WTC11 (cell line): Measurements from ENCODE around the gene PLA2G4E. TPM values are rescaled to one million over a fixed set of nuclear protein-coding genes. Genes with fewer than 3 reads are reported as not detected.

ENCODE experiments used
- ATAC-seq: fragments of 200-7000 bp; cut with Tn5 transposase; 2 replicates; pipeline ENCODE4 v1.10.0; 2021; ENCODE audit warnings: mild to moderate bottlenecking, moderate library complexity
- CTCF ChIA-PET: fragments of 300-600 bp; sonication (Branson Sonifier 250); formaldehyde crosslinking; loops from one replicate; lab custom pipeline; 2021; ENCODE audit warnings: antibody characterized with exemption; lab: Charles Lee
- POLR2A ChIA-PET: fragments of 350-600 bp; sonication (Branson Sonifier 250); formaldehyde crosslinking; loops from one replicate; lab custom pipeline; 2021; ENCODE audit warnings: antibody characterized with exemption; lab: Charles Lee
- DNase-seq: peaks from one replicate; pipeline ENCODE4 v3.0.0; 2021; ENCODE audit warnings: low spot score
- H3K27ac Mint-ChIP-seq: 2 replicates; pipeline ENCODE4 v1.8.0; 2021; ENCODE audit warnings: mixed read lengths
- H3K27me3 Mint-ChIP-seq: 2 replicates; pipeline ENCODE4 v1.8.0; 2021; ENCODE audit warnings: low read depth, mild to moderate bottlenecking, moderate library complexity, mixed read lengths
- H3K36me3 Mint-ChIP-seq: 2 replicates; pipeline ENCODE4 v1.8.0; 2021; ENCODE audit warnings: mixed read lengths
- H3K4me1 Mint-ChIP-seq: 2 replicates; pipeline ENCODE4 v1.8.0; 2022; ENCODE audit warnings: mixed read lengths
- H3K4me3 Mint-ChIP-seq: 2 replicates; pipeline ENCODE4 v1.8.0; 2021; ENCODE audit warnings: mild to moderate bottlenecking, moderate library complexity, mixed read lengths
- H3K9me3 Mint-ChIP-seq: 2 replicates; pipeline ENCODE4 v1.8.0; 2021; ENCODE audit warnings: mixed read lengths
- EMX1 ChIP-seq: fragments of 250-450 bp; sonication (Bioruptor Pico); IDR thresholded peaks from 2 replicates; pipeline ENCODE4 v1.8.0; 2021; ENCODE audit warnings: mild to moderate bottlenecking
- HMGA2 ChIP-seq: fragments of 250-450 bp; sonication (Bioruptor Pico); IDR thresholded peaks from 2 replicates; pipeline ENCODE4 v1.4.0; 2021; ENCODE audit warnings: mild to moderate bottlenecking, moderate library complexity
- JAZF1 ChIP-seq: fragments of 250-450 bp; sonication (Bioruptor Pico); IDR thresholded peaks from 2 replicates; pipeline ENCODE4 v1.9.0; 2021; ENCODE audit warnings: moderate library complexity, mild to moderate bottlenecking, inconsistent platforms
- NFYB ChIP-seq: sonication (generic); formaldehyde crosslinking; conservative IDR thresholded peaks from 2 replicates; pipeline ENCODE4 v1.8.0; 2022; ENCODE audit warnings: low read depth, missing genetic modification reagents
- NR3C1 ChIP-seq: sonication (generic); formaldehyde crosslinking; conservative IDR thresholded peaks from 2 replicates; pipeline ENCODE4 v1.8.1; 2023; ENCODE audit warnings: low read depth, mild to moderate bottlenecking, missing genetic modification reagents
- SMAD4 ChIP-seq: sonication (generic); formaldehyde crosslinking; IDR thresholded peaks from 2 replicates; pipeline ENCODE4 v1.8.0; 2022; ENCODE audit warnings: mild to moderate bottlenecking, missing genetic modification reagents
- SOX15 ChIP-seq: fragments of 250-450 bp; sonication (Bioruptor Pico); IDR thresholded peaks from 2 replicates; pipeline ENCODE4 v1.9.0; 2021; ENCODE audit warnings: mild to moderate bottlenecking
- TEAD4 ChIP-seq: sonication (generic); formaldehyde crosslinking; IDR thresholded peaks from 2 replicates; pipeline ENCODE4 v1.8.0; 2022; ENCODE audit warnings: mild to moderate bottlenecking, missing genetic modification reagents
- ZBTB21 ChIP-seq: sonication (generic); formaldehyde crosslinking; IDR thresholded peaks from 2 replicates; pipeline ENCODE4 v1.8.1; 2023; ENCODE audit warnings: mild to moderate bottlenecking, missing genetic modification reagents, borderline replicate concordance
- ZNF138 ChIP-seq: sonication (generic); formaldehyde crosslinking; conservative IDR thresholded peaks from 2 replicates; pipeline ENCODE4 v1.8.1; 2022; ENCODE audit warnings: mild to moderate bottlenecking, moderate library complexity, missing genetic modification reagents
- ZNF263 ChIP-seq: sonication (generic); formaldehyde crosslinking; IDR thresholded peaks from 2 replicates; pipeline ENCODE4 v1.8.1; 2022; ENCODE audit warnings: low read depth, mild to moderate bottlenecking, moderate library complexity, missing genetic modification reagents
- ZNF317 ChIP-seq: sonication (generic); formaldehyde crosslinking; IDR thresholded peaks from 2 replicates; pipeline ENCODE4 v1.8.1; 2023; ENCODE audit warnings: low read depth, mild to moderate bottlenecking, moderate library complexity, missing genetic modification reagents, borderline replicate concordance
- total RNA-seq: library from RNA; stranded (reverse); gene quantifications from 3 replicates; pipeline ENCODE4 v1.2.3, GENCODE V29; 2021
- TF ChIP-seq, protein P1 (sequence below): fragments of 200-600 bp; IDR thresholded peaks from 2 replicates; pipeline ENCODE4 v1.8.0; 2022; ENCODE audit warnings: antibody characterized with exemption
- TF ChIP-seq, protein P2 (sequence below): sonication (generic); formaldehyde crosslinking; IDR thresholded peaks from 2 replicates; pipeline ENCODE4 v1.8.1; 2022; ENCODE audit warnings: low read depth, mild to moderate bottlenecking, moderate library complexity, missing genetic modification reagents, borderline replicate concordance
- TF ChIP-seq, protein P3 (sequence below): fragments of 250-450 bp; sonication (Bioruptor Pico); IDR thresholded peaks from 2 replicates; pipeline ENCODE4 v1.8.0; 2021; ENCODE audit warnings: mild to moderate bottlenecking
- TF ChIP-seq, protein P4 (sequence below): sonication (generic); formaldehyde crosslinking; IDR thresholded peaks from 2 replicates; pipeline ENCODE4 v1.8.0; 2023; ENCODE audit warnings: mild to moderate bottlenecking, missing genetic modification reagents
- TF ChIP-seq, protein P5 (sequence below): sonication (generic); formaldehyde crosslinking; IDR thresholded peaks from 2 replicates; pipeline ENCODE4 v1.8.0; 2022; ENCODE audit warnings: missing genetic modification reagents
- TF ChIP-seq, protein P6 (sequence below): fragments of 250-450 bp; sonication (Bioruptor Pico); IDR thresholded peaks from 2 replicates; pipeline ENCODE4 v1.9.0; 2021; ENCODE audit warnings: mild to moderate bottlenecking

PLA2G4E gene
- total RNA-seq, 1 experiment from 2014 or later = not detected

DNA sequence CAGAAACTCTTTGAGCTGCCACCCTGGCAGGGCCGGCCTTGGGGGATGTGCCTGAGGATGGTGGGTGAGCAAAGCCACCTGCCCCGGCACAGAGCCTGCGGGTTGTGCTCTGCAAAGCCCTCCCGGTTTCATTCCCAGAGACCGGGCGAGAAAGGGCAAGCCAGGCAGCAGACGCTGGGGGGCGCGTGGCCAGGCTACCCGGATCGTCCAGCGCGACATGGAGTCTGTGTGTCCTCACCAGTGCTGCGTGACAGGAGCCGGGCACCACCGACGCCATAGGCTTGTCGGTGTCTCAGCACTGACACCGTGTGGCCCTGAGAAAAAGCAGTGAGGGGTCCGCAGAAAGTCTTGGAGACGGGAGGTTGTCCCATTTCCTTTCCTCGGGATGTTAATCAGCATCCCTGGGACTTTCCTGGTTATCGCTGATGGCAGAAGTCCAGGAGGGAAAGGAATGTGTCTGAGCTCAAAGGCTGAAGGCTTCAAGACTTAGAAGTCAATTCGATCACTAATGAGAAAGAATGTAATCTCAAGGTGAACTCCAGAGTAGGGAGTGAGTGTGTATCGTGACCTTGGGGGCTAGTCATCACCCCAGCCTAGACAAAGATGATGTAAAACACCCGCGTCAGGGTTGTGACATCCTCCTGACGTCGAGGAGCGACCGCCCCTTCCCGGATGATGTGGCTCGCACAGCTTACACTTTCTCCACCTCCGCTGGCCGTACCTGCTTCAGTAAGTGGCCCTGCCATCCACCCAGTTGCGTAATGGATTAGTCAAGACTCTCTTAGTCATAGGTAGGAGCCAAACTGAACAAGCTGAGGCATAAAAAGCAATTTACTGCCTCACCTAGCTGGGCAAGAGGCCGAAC lies 36.3 kb upstream of the PLA2G4E start (continued):
- TF ChIP-seq, protein P1, sequence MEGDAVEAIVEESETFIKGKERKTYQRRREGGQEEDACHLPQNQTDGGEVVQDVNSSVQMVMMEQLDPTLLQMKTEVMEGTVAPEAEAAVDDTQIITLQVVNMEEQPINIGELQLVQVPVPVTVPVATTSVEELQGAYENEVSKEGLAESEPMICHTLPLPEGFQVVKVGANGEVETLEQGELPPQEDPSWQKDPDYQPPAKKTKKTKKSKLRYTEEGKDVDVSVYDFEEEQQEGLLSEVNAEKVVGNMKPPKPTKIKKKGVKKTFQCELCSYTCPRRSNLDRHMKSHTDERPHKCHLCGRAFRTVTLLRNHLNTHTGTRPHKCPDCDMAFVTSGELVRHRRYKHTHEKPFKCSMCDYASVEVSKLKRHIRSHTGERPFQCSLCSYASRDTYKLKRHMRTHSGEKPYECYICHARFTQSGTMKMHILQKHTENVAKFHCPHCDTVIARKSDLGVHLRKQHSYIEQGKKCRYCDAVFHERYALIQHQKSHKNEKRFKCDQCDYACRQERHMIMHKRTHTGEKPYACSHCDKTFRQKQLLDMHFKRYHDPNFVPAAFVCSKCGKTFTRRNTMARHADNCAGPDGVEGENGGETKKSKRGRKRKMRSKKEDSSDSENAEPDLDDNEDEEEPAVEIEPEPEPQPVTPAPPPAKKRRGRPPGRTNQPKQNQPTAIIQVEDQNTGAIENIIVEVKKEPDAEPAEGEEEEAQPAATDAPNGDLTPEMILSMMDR = 0 out of 2 replicates have a peak, but pooled peaks have one; percentile 30
- no peak for TF ChIP-seq SOX15

DNA sequence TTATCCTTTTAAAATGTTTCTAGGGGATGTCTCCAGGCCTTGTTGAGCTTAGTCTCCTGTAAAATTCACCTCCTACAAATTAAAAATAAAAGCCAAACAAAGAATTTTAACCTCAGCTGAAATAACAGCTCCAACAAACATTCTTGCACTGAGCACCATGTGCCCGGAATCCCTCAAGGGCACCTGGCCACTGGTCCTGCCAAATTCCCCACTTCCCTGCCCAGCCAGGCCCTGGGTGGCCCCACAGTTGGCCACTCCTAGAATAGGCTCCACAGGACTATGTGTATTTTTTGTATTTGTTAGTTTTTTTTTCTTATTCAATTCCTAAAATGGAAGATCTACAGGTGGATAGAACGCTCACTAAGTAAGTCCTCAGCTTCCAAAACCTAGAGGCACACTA lies 33.1 kb upstream of the PLA2G4E start:
- Mint-ChIP-seq H3K27me3 (no peaks in the 10 kb centered on the region), H3K27ac (no peak overlapping the region), H3K9me3 (no peaks in the 10 kb centered on the region), H3K36me3 (no peaks in the 10 kb centered on the region), H3K4me3 (no peak overlapping the region), H3K4me1 (peaks cover 16% of the 10 kb centered on the region)
- no peak for DNase-seq
- ATAC-seq = no peak
- ChIA-PET CTCF (interaction anchor here (0.9 to 2.1 kb wide), 3 partner anchors 27 to 84 kb away, joined by 3 to 19 read pairs (median 7); no protein-coding TSS in a partner anchor), POLR2A (no interaction called here)
- TF ChIP-seq SMAD4 (CRISPR knock-in tag) (no peak), EMX1 (CRISPR knock-in tag) (no peak), HMGA2 (CRISPR knock-in tag) (no peak), NR3C1 (CRISPR knock-in tag) (no peak), JAZF1 (CRISPR knock-in tag) (no peak), ZBTB21 (CRISPR knock-in tag) (no peak), ZNF138 (CRISPR knock-in tag) (no peak), ZNF263 (CRISPR knock-in tag) (no peak)
- TF ChIP-seq, protein P2, sequence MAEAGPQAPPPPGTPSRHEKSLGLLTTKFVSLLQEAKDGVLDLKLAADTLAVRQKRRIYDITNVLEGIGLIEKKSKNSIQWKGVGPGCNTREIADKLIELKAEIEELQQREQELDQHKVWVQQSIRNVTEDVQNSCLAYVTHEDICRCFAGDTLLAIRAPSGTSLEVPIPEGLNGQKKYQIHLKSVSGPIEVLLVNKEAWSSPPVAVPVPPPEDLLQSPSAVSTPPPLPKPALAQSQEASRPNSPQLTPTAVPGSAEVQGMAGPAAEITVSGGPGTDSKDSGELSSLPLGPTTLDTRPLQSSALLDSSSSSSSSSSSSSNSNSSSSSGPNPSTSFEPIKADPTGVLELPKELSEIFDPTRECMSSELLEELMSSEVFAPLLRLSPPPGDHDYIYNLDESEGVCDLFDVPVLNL = no peak
- TF ChIP-seq, protein P3, sequence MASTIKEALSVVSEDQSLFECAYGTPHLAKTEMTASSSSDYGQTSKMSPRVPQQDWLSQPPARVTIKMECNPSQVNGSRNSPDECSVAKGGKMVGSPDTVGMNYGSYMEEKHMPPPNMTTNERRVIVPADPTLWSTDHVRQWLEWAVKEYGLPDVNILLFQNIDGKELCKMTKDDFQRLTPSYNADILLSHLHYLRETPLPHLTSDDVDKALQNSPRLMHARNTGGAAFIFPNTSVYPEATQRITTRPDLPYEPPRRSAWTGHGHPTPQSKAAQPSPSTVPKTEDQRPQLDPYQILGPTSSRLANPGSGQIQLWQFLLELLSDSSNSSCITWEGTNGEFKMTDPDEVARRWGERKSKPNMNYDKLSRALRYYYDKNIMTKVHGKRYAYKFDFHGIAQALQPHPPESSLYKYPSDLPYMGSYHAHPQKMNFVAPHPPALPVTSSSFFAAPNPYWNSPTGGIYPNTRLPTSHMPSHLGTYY = no peak

DNA sequence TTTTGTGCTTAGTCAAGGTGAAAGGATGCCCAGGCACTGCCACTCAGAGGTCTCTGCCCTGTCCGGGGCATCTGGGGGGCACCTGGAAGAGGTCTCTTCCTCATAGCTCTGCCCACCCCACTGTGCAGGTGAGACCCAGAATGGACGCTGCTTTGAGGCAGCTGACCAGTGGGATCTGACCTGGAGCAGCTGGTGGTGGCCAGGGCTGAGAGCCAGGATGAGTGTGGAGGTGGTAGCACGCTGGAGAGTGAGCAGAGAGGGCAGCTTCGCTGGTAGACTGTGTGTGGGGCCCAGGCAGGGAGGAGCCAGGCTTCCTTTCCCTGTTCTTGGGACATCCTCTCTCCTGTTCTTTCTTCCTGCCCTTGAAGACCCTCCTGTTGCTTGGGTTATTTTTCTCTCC lies 32.2 kb upstream of the PLA2G4E start:
- CTCF ChIA-PET = interaction anchor here (0.9 to 3.4 kb wide), 3 partner anchors 28 to 84 kb away, joined by 3 to 19 read pairs (median 13); no protein-coding TSS in a partner anchor
- peaks cover 22% of the 10 kb centered on the region for H3K4me1 Mint-ChIP-seq
- no peak overlapping the region for H3K27ac Mint-ChIP-seq
- no peak overlapping the region for H3K4me3 Mint-ChIP-seq
- TF ChIP-seq NFYB (no peak), ZNF317 (CRISPR knock-in tag) (no peak), TEAD4 (CRISPR knock-in tag) (no peak)
- TF ChIP-seq, protein P4, sequence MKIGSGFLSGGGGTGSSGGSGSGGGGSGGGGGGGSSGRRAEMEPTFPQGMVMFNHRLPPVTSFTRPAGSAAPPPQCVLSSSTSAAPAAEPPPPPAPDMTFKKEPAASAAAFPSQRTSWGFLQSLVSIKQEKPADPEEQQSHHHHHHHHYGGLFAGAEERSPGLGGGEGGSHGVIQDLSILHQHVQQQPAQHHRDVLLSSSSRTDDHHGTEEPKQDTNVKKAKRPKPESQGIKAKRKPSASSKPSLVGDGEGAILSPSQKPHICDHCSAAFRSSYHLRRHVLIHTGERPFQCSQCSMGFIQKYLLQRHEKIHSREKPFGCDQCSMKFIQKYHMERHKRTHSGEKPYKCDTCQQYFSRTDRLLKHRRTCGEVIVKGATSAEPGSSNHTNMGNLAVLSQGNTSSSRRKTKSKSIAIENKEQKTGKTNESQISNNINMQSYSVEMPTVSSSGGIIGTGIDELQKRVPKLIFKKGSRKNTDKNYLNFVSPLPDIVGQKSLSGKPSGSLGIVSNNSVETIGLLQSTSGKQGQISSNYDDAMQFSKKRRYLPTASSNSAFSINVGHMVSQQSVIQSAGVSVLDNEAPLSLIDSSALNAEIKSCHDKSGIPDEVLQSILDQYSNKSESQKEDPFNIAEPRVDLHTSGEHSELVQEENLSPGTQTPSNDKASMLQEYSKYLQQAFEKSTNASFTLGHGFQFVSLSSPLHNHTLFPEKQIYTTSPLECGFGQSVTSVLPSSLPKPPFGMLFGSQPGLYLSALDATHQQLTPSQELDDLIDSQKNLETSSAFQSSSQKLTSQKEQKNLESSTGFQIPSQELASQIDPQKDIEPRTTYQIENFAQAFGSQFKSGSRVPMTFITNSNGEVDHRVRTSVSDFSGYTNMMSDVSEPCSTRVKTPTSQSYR (CRISPR knock-in tag) = no peak
- TF ChIP-seq, protein P5, sequence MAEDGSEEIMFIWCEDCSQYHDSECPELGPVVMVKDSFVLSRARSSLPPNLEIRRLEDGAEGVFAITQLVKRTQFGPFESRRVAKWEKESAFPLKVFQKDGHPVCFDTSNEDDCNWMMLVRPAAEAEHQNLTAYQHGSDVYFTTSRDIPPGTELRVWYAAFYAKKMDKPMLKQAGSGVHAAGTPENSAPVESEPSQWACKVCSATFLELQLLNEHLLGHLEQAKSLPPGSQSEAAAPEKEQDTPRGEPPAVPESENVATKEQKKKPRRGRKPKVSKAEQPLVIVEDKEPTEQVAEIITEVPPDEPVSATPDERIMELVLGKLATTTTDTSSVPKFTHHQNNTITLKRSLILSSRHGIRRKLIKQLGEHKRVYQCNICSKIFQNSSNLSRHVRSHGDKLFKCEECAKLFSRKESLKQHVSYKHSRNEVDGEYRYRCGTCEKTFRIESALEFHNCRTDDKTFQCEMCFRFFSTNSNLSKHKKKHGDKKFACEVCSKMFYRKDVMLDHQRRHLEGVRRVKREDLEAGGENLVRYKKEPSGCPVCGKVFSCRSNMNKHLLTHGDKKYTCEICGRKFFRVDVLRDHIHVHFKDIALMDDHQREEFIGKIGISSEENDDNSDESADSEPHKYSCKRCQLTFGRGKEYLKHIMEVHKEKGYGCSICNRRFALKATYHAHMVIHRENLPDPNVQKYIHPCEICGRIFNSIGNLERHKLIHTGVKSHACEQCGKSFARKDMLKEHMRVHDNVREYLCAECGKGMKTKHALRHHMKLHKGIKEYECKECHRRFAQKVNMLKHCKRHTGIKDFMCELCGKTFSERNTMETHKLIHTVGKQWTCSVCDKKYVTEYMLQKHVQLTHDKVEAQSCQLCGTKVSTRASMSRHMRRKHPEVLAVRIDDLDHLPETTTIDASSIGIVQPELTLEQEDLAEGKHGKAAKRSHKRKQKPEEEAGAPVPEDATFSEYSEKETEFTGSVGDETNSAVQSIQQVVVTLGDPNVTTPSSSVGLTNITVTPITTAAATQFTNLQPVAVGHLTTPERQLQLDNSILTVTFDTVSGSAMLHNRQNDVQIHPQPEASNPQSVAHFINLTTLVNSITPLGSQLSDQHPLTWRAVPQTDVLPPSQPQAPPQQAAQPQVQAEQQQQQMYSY = peak; percentile 46; the same call in 1 of the 2 replicates
- TF ChIP-seq, protein P6, sequence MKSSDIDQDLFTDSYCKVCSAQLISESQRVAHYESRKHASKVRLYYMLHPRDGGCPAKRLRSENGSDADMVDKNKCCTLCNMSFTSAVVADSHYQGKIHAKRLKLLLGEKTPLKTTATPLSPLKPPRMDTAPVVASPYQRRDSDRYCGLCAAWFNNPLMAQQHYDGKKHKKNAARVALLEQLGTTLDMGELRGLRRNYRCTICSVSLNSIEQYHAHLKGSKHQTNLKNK = no peak
- POLR2A ChIA-PET = no interaction called here
- H3K27me3 Mint-ChIP-seq = no peaks in the 10 kb centered on the region
- ATAC-seq (no peak), DNase-seq (no peak)
- no peaks in the 10 kb centered on the region for H3K9me3 Mint-ChIP-seq
- no peaks in the 10 kb centered on the region for H3K36me3 Mint-ChIP-seq
